H1 (cell line): Measurements from ENCODE around the gene XIAP. TPM values are rescaled to one million over a fixed set of nuclear protein-coding genes. Genes with fewer than 3 reads are reported as not detected.

Experiments
- CBX5 ChIP-seq: fragments of 300-800, 300-1000 bp; sonication (generic); IDR thresholded peaks from 2 replicates; pipeline ENCODE4 v1.7.1; 2016; ENCODE audit warnings: antibody characterized with exemption, low read length, low read depth
- KDM4A ChIP-seq: IDR thresholded peaks from one replicate; pipeline ENCODE4 v1.7.1; 2012; ENCODE audit warnings: low read depth, mild to moderate bottlenecking, moderate library complexity, low read length, inconsistent platforms; ENCODE audit not compliant: severe bottlenecking
- polyA plus RNA-seq, 7 experiments: library from polyadenylated mRNA; depleted of rRNA in 3 of 7; stranded (reverse) in 5 of 7; unstranded in 2 of 7; fragments of >200 nt in 5 of 7; fragments of 200-250 nt in 2 of 7; gene quantifications; 1 replicate in 5 of 7; 2 replicates in 1 of 7; 4 replicates in 1 of 7; pipeline versions ENCODE4 v1.2.1 to v1.2.3, GENCODE V29; 2011 to 2013; ENCODE audit warnings: missing spikeins in 2 of 7, mixed read lengths in 2 of 7
- total RNA-seq: library from RNA; stranded (reverse); fragmentation: NEBNext Ultra II Directional; extraction: Animal tissue kit (Norgen Biotek cat#: 25700); gene quantifications from 2 replicates; pipeline ENCODE4 v1.2.1, GENCODE V29; 2021

The XIAP gene
- total and polyA plus RNA-seq, 2 of the 8 experiments (the other 6 are each of a cell fraction or from before 2014, with no cell fraction given), result 5.9 to 44.7 TPM

DNA sequence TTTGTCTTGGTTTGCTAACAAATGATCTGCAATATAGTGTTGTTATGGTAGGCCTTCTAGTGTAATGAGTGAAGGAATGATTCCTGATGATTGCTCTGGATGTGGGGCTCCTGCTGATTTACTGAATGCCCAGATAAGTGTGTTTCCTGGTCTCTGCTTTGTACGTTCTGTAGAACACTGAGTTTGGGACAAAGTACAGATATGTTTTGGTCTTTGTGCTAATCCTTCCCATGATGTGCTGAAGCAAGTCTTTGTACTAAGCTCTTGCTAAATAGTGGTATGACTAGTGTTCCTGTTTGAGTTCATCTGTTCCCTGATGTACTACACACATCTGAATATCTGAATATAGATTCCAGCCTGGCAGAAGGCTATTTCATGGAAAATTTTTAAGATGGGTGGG, 36.9 kb upstream of the XIAP start (continued):
- TF ChIP-seq KDM4A, result no peak
- TF ChIP-seq CBX5, result no peak
